ENCODE data around the gene AGMAT.

Gene AGMAT

GRCh38 chr1:15557594-15557993 lies 27.3 kb downstream of the AGMAT start:
- no peak for DNase-seq

- DNase-seq: no peak
These were observed 27.8 kb downstream of the AGMAT start for GRCh38 chr1:15557008-15557407.

- DNase-seq: no peak
These were observed 34.3 kb downstream of the AGMAT start for GRCh38 chr1:15550573-15550972.

GRCh38 chr1:15546641-15547040 lies 38.2 kb downstream of the AGMAT start:
- DNase-seq: no peak

GRCh38 chr1:15543589-15544568 lies 41.0 kb downstream of the AGMAT start:
- DNase-seq: no peak

- DNase-seq: no peak
These were observed 41.6 kb downstream of the AGMAT start for GRCh38 chr1:15543251-15543588.

GRCh38 chr1:15542388-15543250 lies 42.2 kb downstream of the AGMAT start:
- DNase-seq: no peak

- DNase-seq: no peak
These were observed 43.5 kb downstream of the AGMAT start for GRCh38 chr1:15541231-15541792.

GRCh38 chr1:15540186-15540585 lies 44.7 kb downstream of the AGMAT start:
- DNase-seq: no peak

GRCh38 chr1:15538771-15539170 lies 46.1 kb downstream of the AGMAT start:
- DNase-seq: no peak

- no peak for DNase-seq
These were observed 53.2 kb downstream of the AGMAT start for GRCh38 chr1:15531682-15532081.

GRCh38 chr1:15531003-15531402 lies 53.8 kb downstream of the AGMAT start:
- no peak for DNase-seq

GRCh38 chr1:15526490-15527339 lies 58.1 kb downstream of the AGMAT start, which contains the start of gene DNAJC16:
Gene DNAJC16, plus strand, starts transcription at chr1:15526848. Its CDS starts 2,258 bp downstream, at chr1:15529106.
- DNase-seq: peak; percentile 98

- no peak for DNase-seq
These were observed 58.8 kb downstream of the AGMAT start for GRCh38 chr1:15526021-15526489.

- DNase-seq: peak; percentile 67
These were observed 59.5 kb downstream of the AGMAT start for GRCh38 chr1:15525050-15526020.

GRCh38 chr1:15524283-15525049 lies 60.4 kb downstream of the AGMAT start:
- peak; percentile 100 for DNase-seq

- no peak for DNase-seq
These were observed 60.9 kb downstream of the AGMAT start, which contains the start of gene CASP9 for GRCh38 chr1:15524021-15524282. Gene CASP9, minus strand, starts transcription at chr1:15524215. Its CDS starts 15 bp downstream, at chr1:15524200.

GRCh38 chr1:15523104-15524020 lies 61.5 kb downstream of the AGMAT start:
- no peak for DNase-seq

GRCh38 chr1:15522551-15522950 lies 62.3 kb downstream of the AGMAT start:
- no peak for DNase-seq
